GM19328 (cell line): ENCODE measurements around the gene TNFSF9.

Source experiments
- ATAC-seq: cut with Tn5 transposase; IDR thresholded peaks from one replicate; pipeline ENCODE4 v1.9.1; 2021; ENCODE audit warnings: mild to moderate bottlenecking, moderate library complexity; ENCODE audit not compliant: unreplicated experiment

Gene TNFSF9, protein sequence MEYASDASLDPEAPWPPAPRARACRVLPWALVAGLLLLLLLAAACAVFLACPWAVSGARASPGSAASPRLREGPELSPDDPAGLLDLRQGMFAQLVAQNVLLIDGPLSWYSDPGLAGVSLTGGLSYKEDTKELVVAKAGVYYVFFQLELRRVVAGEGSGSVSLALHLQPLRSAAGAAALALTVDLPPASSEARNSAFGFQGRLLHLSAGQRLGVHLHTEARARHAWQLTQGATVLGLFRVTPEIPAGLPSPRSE

DNA sequence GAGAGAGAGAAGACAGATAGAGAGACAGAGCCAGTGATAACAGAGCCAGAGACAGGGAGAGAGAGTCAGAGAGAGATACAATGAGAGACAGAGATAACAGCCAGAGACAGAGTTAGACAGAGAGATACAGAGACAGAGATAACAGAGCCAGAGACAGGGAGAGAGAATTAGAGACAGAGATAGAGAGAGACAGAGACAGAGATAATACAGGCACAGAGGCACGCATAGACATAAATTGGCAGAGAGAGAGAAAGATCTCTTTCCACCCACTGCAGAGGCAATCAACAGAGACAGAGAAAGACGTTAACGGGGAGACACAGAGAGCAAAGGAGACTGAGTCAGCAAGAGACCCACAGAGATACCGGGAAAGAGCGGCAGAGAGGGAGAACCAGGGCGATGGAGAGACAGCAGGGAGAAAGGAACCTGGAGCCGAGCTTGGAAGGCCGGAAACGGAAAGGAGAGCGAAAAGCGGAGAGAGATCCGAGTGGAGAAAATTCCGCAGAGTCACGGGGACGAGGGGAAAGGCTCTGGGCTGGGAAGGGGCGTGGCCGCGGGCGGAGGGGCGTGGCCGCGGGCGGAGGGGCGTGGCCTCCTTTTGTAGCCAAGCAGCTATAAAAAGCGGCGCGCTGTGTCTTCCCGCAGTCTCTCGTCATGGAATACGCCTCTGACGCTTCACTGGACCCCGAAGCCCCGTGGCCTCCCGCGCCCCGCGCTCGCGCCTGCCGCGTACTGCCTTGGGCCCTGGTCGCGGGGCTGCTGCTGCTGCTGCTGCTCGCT, at the start of gene TNFSF9:
Gene TNFSF9 (plus strand): TSS at position 641 of the 777 bp plus-strand sequence. CDS start 11 bp downstream, at position 652.
- peak; percentile 35 for ATAC-seq

DNA sequence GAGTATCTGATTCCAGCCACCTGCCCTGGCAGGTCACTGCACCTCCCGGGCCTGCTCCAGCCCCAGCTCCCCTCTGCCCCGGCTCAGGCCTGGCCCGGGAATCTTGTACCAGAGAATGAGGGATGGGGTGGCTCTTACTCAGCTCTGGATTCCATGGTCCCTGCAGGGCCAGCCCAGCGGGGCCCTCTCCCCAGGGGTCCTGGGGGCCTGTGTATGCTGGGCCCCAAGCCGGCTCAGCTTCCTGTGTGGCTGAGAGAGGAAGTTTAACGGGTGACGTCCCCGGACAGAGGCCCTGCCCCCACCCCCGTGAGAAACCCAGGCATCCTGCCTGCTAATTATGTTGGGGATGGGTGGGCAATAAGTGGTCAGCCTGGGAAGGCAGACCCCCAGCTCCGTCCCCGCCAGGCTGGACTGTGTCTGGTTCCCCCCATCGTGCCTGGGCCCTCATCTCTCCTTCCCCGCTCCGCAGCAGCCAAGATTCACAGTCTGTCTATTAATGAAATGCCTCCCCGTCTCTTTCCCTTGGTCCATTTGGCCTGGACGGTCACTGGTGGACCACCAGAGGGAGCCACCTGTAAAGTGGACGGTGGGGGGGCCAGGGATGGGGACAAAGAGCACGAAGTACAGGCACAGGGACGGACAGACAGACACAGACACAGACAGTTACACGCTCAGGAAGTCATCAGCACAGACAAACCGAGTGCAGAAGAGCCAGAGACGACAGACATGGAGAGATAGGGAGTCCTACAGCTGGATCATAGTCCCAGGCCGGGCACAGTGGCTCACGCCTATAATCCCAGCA, 49.1 kb upstream of the TNFSF9 start, which contains the start of gene DENND1C:
Gene DENND1C (minus strand): TSS at position 247 of the 802 bp plus-strand sequence. CDS start 92 bp downstream, at position 155.
- peak; percentile 50 for ATAC-seq

DNA sequence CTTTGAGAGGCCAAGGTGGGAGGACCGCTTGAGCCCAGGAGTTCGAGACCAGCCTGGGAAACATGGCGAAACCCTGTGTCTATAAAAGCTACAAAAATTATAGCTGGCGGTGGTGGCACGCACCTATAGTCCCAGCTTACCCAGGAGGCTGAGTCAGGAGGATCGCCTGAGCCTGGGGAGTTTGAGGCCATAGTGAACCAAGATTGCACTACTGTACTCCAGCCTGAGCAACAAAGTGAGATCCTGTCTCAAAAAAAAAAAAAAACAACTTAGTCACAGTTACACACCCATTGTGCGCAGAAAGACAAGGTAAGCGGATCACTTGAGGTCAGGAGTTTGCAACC, 48.5 kb upstream of the TNFSF9 start:
- no peak for ATAC-seq

DNA sequence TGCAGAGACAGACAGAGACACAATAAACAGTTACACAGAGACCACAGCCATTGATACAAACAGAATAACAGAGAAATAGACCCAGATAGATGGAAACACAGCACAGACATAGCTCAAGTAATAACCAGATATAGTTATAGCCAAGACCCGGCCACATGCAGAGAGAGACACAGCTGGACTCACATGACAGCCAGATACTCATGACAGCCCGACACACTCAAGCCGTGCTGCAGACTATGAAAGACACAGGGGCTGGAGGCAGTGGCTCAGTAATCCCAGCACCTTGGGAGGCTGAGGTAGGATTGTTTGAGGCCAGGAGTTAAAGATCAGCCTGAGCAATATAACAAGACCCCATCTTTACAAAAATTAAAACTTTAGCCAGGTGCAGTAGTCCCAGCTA, 47.6 kb upstream of the TNFSF9 start:
- no peak for ATAC-seq

DNA sequence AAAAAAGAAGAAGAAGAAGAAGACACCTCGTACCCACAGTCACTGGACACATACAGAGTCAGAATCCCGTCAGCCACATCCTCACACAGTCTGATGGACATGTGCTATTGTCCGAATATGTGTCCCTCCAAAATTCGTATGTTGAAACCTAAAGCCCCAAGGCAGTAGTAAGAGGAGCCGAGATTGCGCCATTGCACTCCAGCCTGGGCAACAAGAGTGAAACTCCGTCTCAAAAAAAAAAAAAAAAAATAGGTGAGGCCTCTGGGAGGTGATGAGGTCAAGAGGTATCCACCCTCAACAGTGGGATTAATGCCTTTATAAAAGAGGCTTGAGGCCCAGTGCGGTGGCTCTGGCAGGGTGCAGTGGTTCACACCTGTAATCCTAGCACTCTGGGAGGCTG, 46.6 kb upstream of the TNFSF9 start:
- ATAC-seq, result no peak

DNA sequence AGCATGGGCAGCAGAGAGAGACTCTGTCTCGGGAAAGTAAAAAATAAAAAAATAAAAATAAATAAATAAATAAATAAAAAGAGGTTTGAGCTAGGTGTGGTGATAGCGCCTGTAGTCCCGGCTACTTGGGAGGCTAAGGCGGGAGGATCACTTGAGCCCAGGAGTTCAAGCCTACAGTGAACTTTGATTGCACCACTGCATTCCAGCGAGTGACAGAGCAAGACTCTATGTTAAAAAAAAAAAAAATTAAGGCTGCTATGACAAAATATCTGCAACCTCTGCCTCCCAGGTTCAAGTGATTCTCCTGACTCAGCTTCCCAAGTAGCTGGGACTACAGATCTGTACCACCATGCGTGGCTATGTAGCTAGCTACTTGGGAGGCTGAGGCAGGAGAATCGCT, 46.0 kb upstream of the TNFSF9 start:
- no peak for ATAC-seq

DNA sequence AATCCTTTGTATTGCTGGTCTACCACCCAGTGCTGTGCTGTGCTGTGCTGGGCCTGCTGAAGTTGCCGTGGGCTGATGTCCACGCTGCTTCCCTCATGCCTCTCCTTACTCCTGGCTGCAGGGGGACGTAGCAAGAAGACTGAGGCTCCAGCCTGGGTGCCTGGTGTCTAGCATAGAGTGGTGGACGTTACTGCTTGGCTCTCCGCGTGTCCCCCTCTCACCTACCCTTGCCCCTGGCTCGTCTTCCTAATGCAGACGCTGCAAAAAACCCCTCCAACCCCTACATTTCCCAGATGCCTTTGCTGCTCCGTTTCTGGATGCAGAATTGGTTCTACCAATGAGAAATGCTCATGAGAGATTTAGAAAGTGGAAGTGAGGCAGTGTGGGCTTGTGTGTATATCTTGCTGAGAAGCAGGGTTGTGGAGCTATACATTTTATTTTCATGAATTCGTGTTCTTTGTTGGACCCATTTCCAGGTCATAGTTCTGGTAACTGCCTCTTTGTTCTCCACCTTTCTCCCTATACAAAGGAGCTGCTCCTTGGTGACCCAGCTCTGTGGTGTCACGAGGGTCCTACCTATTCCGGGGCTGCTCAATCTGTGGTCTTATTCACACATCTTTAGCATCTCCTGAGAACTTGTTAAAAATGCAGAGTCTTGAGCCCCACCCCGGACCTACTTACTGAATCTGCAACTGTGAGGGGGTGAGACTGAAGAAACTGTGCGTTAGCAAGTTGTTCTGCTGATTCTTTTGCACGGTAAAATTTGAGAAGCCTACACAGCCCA, 41.4 kb upstream of the TNFSF9 start:
- ATAC-seq, result peak; percentile 64

DNA sequence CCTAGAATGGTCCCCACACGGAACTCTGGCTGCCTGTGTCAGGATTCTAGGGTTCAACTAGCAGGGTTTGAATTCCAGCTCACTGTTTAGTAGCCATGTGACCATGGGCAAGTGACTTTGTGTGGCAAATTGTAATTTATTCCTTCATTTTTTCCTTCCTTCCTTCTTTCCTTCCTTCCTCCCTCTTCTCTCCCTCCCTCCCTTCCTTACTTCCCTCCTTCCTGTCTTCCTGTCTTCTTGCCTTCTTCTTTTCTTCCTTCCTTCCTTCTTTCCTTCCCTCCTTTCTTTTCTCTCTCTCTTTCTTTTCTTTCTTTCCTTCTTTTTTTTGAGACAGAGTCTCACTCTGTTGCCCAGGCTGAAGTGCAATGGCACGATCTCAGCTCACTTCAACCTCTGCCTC, 40.7 kb upstream of the TNFSF9 start:
- ATAC-seq, result no peak

DNA sequence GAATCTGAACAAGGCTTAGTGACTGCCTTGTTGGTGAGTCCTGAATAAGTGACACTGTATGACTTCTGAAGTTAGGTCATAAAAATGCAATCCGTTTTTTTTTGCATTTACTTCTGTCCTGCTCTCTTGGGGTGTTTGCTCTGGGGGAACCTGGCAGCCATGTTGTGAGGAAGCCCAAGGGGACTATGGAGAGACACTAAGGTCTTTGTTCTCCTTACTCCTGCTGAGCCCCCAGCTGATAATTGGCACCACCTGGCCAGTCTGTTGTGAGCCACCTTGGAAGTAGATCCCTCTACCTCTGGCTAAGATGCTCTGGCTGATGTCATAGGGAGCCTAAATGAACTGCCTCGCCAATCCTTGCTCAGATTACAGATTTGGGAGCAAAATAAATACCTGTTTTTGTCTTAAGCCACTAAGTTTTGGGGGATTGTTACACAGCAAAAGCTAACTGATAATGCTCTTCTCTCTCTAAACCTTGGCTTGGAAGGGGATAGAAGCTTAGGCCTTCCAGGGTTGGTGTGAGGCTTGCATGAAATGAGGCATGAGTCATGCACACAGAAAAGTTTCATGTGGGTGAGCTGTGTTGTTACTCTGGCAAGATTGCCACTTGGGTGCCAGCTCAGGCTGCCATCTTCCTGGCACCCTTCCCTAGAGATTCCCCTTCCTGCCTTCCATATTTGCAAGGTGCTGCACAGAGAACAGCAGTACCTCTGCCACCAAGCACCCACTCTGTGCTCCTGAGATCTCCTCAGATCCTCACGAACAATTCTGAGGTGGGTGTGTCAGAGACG, 38.8 kb upstream of the TNFSF9 start:
- no peak for ATAC-seq

DNA sequence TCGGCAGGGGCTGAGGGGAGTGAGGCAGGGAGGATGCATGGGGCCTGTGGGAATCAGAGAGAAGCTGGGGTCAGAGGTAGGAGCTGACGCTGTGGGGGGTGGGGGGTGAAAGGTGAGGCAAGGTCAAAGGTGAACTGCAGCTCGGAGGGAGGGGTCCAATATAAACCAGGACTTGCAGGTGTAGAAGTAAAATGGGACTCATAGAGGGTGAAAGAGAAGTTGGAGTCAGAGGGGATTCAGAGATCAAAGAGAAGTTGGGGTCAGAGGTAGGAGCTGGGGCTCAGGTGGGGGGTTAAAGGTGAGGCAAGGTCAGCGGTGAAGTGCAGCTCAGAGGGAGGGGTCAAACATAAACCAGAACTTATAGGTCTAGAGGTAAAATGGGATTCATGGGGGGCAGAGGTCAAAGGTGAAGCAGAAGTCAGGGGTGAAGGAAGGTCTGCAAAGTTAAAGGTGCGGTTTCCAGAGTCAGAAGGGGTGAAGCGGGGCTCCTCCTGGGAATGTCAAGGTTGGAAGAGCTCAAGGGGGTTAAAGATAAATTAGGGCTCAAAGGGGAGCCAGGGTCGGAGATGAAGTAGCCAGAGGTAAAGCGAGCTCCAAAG, 36.3 kb upstream of the TNFSF9 start:
- ATAC-seq, result no peak

DNA sequence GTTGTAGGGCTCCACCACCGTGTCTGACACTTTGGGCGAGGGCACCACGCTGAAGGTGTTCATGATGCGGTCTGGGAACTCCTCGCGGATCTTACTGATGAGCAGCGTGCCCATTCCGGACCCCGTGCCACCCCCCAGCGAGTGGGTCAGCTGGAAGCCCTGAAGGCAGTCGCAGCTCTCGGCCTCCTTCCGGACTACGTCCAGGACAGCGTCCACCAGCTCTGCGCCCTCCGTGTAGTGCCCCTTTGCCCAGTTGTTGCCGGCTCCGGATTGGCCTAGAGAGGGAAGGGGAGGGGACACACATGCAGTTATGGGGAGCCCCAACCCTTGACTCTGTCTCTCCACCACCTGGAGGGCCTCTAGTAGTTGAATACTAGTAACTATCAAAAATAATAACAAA, 34.9 kb upstream of the TNFSF9 start:
- no peak for ATAC-seq

DNA sequence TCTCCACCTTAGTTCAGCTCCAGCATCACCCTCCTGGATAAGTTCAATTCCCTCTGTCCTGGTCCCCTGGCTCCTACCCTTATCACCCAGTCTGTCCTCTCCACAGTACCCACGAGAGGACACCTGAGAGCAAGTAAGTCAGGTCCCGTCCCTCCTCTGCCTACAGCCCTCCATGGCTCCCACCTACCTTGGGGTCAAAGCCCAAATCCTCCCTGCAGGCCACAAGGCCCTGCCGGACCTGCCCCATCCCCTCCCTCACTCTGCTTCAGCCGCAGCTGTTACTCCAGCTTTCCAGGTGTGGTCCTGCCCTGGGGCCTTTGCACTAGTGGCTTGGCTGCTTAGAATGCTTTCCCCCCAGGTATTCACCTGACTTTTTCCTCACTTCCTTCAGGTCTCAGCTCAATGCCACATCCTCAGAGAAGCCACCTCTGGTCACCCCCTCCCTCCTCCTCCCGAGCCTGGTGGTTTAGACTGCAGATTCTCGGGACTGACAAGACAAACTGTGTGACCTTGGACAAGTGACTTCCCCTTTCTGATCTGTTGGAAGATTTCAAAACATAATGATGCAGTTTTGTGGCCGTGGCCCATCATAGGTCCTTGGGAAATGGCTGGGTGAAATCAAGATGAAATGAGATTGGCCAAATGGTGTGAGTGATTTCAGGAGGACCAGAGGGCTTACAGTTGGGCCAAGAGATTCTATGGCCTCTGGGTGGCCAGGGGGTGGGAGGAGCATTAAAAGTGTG, 32.4 kb upstream of the TNFSF9 start:
- no peak for ATAC-seq

DNA sequence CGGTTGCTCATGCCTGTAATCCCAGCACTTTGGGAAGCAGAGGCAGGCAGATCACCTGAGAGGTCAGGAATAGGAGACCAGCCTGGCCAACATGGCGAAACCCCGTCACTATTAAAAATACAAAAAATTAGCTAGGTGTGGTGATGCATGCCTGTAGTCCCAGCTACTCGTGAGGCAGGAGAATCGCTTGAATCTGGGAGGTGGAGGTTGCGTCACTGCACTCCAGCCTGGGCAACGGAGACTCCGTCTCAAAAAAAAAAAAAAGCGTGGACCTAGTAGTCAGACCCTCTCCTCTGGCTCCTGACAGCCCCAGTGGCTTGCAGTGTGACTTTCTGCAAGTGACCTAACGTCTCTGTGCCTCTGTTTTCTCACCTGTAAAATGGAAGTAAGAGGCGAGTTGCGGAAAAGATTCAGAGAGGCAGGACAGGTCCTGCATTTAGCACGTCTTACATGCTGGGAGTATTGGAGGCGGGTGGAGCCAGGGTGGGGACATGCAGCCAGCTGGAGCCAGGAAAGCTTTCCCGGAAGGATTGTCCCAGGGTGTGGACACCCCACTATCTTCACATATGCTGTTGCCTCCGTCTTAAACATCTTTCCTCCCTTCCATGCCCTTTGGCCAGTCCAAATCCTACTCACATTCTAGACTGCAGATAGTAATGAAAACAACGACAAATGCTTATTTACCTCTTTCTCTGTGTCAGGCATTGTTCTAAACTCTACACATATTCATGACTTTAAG, 31.6 kb upstream of the TNFSF9 start:
- ATAC-seq, result no peak

DNA sequence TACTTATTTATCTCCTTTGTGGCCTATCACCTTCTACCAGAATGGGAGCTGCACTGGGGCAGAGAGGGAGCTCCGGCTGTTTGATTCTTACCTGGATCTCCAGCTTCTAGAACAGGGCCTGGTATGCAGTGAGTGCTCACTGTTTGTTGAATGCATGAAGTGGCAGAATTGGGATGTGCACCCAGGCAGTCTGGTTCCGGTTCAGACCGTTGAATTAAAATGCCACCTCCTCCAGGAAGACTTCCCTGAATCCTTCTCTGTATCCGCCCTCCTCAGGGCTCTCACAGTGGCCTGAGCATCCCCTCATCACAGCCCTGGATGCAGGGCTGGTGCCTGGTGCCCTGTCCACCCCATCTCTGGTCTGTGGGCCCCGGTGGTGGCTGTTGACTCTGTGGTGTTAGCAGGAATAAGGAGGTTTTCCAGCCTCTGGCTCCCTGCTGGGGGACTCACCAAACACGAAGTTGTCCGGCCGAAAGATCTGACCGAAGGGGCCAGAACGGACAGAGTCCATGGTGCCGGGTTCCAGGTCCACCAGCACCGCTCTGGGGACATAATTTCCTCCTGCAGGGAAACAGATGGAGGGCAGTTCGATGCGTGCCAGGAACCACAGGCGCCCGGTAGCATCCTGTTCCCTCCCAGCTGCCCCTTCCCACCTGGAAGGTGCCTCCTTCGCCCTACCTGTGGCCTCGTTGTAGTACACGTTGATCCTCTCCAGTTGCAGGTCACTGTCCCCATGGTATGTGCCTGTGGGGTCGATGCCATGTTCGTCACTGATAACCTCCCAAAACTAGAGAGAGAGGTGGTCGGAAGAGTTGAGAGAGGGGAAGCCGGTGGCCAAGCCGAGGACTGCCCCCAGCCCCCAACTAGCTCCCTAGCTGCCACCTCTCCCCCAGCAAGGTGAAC, 29.7 kb upstream of the TNFSF9 start:
- ATAC-seq, result no peak

DNA sequence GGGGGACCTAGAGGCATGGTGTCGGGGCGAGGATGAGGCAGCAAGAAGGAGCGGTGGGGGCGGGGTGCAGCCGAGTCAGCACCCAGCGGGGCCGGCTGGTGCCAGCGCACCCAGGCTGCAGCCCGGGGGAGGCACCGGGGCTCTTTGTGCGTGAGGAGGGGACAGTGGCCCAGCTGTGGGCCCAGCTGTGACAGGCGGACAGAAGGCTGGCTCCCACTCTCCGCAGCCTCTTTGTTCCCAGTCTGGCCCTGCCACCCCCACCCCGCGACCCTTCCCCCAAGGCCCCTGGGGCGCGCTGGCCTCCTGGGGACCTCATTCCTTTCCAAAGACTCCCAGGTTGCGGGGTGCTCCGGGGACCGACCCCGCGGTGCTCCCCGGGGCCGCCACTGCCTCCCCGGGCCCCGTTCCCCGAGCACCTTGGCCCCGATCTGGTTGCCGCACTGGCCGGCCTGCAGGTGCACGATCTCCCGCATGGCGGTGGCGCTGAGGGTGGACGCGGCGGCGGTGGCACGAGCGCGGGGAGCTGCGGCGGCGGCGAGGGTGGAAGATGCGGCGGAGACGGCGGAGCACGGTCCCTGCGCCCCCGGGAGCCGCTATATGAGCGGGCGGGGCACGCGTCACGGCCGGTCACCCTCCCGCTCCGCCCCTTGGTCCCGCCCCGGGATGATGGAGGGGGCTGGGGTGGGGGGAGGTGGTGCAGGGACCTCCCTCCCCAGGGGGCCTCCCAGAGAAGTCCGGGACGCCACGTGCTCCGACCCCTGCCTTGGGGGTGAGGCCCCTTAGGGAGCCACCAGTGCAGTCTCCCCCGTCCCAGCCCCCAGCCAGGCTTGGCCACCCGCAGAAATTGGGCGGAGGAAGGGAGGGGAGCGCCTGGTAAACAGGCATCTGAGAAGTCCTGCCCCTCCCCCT, 28.8 kb upstream of the TNFSF9 start, which contains the start of gene TUBB4A:
Gene TUBB4A (minus strand): TSS at position 570 of the 909 bp plus-strand sequence. CDS start 97 bp downstream, at position 473.
- no peak for ATAC-seq
